ENCODE measurements around the gene FREM2.

FREM2 gene

GRCh38 chr13:38688674-38689073, 1.8 kb downstream of the FREM2 start:
- DNase-seq, result no peak

DNA sequence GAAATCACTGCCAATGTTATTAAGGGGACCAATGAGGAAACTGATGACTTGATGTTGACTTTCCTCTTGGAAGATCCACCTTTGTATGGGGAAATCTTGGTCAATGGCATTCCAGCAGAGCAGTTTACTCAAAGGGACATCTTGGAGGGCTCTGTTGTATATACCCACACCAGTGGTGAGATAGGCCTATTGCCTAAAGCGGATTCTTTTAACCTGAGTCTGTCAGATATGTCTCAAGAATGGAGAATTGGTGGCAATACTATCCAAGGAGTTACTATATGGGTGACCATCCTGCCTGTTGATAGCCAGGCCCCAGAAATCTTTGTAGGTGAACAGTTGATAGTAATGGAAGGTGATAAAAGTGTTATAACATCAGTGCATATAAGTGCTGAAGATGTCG, 3.4 kb downstream of the FREM2 start:
- DNase-seq, result no peak

GRCh38 chr13:38693168-38693567, 6.3 kb downstream of the FREM2 start:
- DNase-seq, result no peak

- no peak for DNase-seq
Measured at GRCh38 chr13:38693641-38694040, 6.8 kb downstream of the FREM2 start.

DNA sequence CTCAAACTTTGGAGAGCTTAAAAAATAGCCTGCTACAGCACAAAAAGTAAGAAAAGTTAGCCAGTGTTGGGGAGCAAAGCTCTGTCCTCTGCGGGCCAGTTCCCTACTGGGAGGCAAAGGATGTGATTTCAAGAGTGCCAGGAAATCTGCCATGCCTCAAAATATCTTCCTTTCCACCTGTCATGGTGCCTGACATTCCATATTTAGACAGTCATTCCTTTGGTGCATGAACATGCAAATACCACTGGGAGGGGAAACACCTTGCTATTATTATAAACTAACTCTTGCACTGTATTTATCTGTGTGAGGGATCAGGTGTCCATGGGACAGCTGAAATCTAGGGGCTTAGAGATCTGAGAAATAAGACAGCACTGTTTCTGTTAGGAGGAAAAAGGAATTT, 10.3 kb downstream of the FREM2 start:
- no peak for DNase-seq

DNA sequence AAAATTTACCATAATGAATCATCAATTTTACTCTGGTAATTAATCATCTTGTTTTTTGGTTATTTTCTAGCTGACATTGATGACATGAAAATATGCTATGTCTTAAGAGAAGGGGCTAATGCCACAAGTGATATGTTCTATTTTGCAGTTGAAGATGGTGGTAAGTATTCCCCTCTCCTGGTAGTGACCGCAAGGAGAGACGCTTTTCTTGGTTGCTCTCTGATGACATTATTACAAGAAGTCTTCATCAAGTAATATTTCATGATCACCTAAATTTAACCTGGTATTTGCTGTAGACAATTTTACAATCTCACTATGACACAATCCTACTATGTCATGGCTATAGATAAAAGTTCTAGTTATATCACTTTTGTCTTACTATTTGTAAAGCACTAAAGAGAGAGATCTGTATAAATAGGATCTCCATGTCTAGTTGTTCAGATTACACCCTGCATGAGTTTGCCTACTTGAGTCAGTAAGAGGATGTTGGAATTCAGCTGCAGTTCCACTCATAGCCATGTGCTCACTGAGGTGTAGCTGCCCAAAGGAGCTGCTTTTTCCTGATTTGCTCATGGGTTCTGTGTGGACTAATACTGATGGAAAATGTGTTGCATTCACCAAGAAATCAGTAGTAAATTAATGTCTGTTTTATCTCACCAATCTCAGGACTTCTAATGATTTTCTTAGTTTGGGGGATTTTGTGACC, 10.9 kb downstream of the FREM2 start:
- no peak for DNase-seq

DNA sequence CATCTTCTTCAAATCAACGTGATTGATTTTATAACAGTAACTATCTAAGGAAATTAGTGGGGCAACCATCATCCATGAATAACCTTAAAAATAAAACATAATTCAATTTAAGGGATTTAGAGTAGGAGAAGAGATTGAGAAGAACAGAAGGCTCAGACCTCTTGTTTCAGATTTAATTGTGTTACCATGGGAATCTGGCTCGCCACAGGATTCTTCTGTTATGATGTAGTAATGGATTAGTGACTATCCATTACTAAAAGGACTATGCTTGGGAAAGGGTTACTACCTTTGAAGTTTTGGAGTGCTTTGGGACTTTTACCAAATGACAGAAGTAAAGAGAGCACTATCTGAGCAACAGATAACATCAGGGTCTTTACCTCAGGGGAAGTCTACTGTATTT, 13.2 kb downstream of the FREM2 start:
- DNase-seq, result no peak

DNA sequence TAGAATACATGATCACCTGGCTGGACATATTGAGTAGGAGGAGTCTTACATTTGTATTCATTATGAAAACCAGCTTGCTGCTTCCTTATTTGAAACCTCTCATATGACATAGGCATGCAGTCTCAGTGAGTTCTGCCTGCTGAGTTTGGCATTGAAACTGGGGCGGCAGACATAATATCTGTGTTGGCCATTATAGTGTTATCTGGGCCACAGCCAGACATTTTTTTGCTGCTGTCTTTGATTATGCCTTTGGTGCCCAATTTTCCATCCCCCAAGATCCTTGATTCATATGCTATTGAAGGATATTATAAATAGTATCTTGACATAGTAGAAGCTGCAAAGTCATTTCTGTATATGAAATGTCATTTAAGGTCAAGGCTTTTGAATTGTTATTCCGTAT, 15.8 kb downstream of the FREM2 start:
- DNase-seq, result no peak

GRCh38 chr13:38703255-38703654, 16.4 kb downstream of the FREM2 start:
- DNase-seq, result no peak

DNA sequence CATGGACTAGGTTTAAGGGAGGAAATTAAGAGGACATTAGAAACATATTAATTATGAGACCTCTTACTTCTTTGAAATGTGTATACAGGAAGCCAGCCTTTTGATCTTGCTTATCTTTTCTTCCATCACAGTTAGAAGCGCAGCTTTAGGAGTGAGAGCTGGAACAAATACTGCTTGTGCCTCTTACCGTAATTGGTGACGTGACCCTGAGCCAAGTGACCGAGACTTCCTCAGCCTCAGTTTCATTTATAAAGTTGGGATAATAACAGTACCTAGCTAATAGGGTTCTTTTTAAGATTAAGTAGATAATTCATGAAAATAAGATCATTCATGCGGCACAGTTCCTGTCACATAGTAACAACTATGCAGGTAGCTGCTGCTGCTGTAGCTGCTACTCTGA, 18.5 kb downstream of the FREM2 start:
- DNase-seq, result no peak

GRCh38 chr13:38707460-38707859, 20.6 kb downstream of the FREM2 start:
- DNase-seq, result no peak

DNA sequence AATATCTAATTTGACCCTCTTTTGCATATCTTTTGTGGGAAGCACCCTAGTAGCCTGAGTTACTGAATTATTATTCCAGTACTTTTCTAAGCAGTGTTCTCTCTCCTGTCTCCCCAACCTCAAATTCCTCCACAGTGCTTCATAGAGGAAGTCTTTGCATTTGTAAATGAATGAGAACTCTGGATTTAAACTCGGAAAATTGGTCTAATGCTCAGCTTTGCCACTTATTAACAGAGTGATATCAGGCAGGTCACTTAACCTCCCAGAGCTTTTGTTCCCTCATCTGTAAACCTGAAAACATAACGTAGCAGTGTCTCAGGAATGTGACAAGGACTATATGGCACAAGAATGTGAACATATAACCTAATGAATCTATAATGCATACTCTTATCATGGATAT, 26.2 kb downstream of the FREM2 start:
- DNase-seq, result no peak

- no peak for DNase-seq
Measured at GRCh38 chr13:38718374-38718773, 31.5 kb downstream of the FREM2 start.

- DNase-seq, result no peak
Measured at GRCh38 chr13:38730332-38730731, 43.5 kb downstream of the FREM2 start.

GRCh38 chr13:38733146-38733545, 46.3 kb downstream of the FREM2 start:
- DNase-seq, result no peak

DNA sequence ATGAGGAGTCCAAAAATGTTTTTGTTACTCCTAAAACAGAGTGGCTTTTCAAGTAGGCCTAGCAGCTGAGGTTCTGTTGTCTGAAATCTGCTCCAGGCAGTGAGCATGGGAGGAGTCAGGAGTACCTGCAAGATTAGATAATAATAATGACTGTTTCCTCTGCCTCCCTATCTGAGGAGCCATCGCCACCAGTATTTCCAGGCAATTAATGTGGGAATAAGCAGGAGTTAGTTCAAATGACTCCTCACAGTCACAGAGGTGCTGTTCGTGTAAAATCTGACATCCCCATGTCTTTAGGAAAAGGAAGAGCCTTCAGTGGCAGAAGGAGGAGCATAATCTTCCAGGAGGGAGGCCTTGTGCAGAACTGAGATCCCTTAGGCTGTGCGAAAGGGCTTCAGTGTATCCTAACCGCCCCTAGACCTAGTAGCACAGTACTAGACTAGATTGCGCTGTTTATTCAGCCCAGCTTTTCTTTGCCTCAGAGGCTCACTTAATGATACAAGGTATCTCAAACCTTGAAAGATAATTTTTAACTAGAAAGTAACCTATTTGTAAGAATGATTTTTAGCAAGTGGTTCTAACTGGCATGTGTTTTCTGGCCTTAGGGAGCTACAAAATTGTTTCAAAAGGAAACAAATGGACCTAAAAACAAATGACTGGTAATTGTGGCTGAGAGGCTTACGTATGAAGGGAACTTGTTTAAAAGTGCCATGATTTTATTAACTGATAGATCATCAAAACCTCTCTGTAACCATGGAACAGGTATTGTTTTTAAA, 49.0 kb downstream of the FREM2 start:
- no peak for DNase-seq

DNA sequence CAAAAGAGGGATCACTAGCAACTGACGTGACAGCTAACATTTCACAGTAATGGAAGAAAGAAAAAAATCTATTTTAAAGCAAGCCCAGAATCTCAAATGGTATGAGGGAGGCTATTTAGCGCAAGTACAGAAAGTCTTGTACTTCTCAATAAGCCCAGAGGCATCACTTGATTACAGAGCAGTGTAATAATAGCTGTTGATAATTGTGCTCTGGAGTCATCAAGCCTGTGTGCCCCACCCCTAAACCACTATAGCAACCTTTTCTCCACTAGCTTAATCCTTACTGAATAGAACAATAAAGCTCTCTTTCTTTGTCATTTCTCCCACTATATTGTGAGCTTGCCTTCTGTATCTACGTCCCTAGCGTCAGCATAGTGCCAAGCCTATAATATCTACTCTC, 56.6 kb downstream of the FREM2 start:
- DNase-seq, result no peak

DNA sequence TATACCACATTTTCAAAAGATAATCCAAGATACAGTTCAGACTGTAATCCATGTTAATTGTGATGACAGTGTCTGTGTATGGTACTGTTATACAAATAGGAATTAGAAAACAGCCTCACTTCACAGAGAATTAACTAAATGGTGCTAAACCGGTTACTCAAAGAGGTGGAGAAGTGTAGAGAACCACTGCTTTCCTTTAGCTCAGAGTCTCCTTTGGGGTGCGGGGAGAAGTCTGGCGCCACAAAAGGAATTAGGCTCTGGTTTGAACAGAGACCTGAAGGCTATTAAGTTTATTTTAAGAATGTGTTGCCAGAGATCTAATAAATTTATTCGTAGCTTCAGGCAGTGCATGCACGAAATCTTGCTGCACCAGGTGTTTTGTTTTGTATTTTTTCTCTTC, 65.8 kb downstream of the FREM2 start:
- DNase-seq, result no peak

- DNase-seq, result no peak
Measured at GRCh38 chr13:38753878-38754277, 67.0 kb downstream of the FREM2 start.

DNA sequence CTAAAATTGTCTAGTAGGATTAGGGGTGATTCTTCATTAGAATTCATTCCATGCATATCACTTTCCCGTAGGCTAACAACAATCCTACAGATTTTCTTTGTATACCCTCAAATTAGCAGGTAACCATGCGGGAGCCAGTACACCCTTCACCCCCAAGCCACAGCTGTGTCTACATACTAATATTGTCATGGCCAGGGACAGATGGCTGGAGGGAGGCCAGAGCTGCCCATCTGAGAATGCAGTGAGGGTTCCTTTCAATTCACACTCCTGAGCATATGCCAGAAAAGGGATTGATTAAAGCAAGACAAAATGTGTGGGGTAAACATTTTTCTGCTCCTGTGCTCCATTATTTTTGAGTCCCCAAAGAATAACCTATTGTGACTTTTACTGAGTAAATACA, 68.9 kb downstream of the FREM2 start:
- no peak for DNase-seq

- DNase-seq, result no peak
Measured at GRCh38 chr13:38758277-38758676, 71.4 kb downstream of the FREM2 start.

DNA sequence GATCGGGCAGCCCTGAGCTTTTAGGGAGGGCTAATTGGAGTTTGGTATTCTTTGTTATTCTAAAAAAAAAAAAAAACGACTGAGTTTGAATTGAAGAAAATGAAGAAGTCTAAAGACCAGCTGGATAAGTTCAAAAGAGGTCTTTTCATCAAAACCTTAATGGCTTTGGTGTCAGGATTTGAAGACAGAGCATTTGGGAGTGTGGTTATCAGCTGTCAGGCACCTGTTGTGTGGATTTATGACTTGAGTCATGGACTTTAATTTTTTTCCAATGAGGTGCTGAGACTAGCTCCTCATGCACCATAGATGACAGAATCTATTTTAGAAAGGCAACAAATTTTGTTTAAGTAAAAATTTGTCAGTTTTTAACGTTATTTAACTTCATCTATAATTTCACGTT, 72.5 kb downstream of the FREM2 start:
- DNase-seq, result no peak

DNA sequence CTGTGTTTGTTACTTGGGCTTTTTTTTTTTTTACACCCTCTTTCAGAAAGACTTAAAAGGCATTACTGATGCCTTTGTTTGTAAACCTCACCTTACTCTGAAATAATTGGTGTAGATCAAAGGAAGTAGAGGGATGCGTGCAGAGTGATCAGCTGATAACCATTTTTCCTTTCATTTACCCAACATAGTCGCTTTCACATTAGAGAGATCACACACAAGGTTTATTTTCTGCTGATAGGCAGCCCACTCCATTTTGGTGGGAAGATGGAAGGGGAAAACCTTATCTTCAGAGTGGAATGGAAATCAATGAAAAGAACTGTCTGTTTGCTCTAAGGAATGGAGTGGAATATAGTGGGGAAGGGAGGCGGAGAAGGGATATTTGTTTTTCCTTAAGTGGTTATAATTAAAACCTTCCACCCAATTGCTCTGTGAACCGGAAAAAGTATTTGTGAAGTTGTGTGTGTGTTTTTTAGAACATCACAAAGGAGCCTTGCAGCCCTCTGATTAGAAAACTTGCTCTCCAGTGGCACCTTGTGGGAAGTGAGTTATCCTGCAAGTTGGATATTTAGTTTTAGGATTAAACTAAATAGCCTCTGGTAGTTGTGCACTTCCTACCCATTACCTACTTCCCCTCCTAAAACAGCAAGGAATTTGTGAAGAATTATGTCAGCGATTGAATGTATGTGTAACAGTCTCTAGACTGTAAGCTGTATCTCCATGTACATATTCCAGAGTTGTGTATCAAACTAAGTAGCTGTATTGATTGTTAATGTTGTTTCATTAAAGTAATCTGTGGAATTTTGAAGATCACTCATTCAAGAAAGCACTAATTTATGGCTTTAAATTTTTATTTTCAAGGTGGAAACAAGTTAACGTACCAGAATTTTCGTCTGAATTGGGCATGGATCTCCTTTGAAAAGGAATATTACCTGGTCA, 76.8 kb downstream of the FREM2 start:
- DNase-seq, result no peak

DNA sequence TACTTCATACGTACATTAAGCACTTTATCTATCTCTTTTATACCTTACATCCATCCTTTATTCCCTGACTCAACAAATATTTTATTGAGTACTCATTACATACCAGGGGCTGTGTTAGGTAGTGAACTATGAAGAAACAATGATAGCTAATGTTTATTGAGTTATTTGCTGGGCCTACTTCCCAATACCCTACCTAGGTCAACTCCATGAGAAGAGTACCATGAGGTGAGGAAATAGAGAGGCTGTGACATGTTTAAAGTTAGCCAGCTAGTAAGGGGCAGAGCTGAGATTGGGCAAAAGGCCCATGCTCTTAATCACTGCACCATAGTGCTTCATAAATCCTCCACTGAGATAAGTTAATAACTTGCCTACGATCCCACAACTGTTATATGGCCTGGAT, 79.9 kb downstream of the FREM2 start:
- DNase-seq, result no peak

All from DMS79 (cell line).